Activated T-helper 1 cell treated with Interleukin-2 at 50 U/mL for 16 hours (primary cell): ENCODE results near the gene CARD8.
A peak's percentile ranks its signal among the peaks of the same experiment; 100 is the strongest.
"Not testable (repeated sequence)": the region's sequence is repeated elsewhere in the genome, so short reads cannot be mapped to it uniquely, and the experiment has no call there.

ENCODE experiments used
- DNase-seq: peaks from one replicate; pipeline ENCODE4 v3.0.0-alpha.2; 2020; ENCODE audit warnings: low read depth

CARD8 gene

DNA sequence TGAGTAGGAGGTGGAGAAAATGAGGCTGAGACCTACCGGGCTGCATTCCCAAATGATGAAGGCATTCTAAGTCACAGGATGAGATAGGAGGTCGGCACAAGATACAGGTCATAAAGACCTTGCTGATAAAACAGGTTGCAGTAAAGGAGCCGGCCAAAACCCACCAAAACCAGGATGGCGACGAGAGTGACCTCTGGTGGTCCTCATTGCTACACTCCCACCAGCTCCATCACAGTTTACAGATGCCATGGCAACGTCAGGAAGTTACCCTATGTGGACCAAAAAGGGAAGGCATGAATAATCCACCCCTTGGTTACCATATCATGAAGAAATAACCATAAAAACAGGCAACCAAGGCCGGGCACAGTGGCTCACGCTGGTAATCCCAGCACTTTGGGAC, 9.6 kb upstream of the CARD8 start:
- not testable (repeated sequence) for DNase-seq

DNA sequence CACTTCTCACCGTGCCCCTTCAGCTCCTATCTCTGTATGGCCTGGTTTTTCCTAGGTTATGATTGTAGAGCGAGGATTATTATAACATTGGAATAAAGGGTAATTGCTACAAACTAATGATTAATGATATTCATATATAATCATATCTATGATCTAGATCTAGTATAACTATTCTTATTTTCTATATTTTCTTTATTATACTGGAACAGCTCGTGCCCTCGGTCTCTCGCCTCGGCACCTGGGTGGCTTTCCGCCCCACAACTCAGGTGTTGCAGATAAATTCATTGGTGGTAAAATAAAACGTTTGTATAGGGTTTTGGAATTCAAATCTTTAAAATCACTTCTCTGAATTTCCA, 4.6 kb upstream of the CARD8 start:
- DNase-seq, result not testable (repeated sequence)

DNA sequence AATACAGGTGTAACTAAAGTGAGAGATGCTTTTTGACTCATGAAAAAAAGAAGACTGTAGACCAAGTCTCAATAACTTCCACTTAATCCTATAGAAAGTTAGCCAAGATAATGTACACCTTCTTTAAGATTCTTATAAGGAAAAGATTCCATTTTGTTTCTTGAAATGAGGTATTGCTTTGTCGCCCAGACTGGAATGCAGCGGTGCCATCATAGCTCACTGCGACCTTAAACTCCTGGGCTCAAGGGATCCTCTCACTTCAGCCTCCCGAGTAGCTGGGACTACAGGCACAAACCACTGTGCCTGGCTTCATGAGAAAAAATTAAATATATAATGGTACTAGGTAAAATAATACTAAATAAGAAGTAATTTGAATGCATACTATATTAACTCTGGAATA, 3.3 kb upstream of the CARD8 start:
- DNase-seq, result not testable (repeated sequence)

DNA sequence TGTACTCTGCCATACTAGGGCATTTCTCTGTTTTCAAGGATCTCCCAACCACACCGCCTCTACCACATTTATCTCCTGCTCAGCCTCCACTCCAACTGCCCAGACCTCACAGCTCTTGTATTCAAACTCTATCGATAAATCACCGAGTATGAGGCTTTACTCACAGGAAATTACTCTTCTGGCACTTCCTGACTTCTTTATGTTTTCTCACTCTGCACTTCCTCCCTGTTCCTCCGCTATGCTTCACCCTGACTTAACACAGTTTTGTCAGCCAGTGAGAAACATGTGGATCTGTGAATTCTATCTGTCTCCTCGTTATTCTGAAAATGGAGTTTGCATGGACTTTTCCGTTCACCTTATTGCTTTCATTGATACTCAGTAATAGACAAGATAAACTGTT, 2.6 kb upstream of the CARD8 start:
- DNase-seq, result no peak

DNA sequence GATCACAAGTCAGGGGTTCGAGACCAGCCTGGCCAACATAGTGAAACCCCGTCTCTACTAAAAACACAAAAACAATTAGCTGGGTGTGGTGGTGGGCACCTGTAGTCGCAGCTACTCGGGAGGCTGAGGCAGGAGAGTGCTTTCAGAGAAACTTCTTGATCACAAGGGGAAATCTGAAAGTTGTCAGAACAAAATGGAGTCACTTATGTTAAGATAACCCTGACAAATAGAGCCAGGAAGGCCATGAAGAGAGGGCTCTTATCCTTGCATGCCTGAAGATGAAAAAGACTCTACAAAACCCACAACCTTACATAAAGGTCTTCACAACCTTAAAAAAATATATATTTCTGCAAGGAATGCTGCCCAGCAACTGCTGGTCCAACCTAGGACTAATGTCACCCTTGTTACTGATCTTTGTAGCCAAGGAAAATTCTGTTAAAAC, 1.2 kb downstream of the CARD8 start:
- DNase-seq, result no peak

DNA sequence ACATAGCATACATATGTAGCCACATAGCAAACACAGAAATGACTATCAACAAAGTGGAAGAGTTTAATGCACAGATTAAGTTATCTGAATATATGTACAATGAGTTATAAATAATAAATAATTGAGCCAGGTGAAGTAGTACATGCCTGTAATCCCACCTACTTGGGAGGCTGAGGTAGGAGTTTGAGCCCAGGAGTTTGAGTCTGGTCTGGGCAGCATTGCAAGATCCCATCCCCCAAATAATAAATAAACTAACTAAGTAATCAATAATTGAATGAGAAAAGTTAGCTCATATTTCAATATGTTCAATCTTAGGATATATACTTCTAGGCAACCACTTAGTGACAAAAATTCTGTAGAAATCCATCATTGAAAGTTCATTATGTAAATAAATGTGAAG, 1.7 kb downstream of the CARD8 start:
- DNase-seq, result no peak

DNA sequence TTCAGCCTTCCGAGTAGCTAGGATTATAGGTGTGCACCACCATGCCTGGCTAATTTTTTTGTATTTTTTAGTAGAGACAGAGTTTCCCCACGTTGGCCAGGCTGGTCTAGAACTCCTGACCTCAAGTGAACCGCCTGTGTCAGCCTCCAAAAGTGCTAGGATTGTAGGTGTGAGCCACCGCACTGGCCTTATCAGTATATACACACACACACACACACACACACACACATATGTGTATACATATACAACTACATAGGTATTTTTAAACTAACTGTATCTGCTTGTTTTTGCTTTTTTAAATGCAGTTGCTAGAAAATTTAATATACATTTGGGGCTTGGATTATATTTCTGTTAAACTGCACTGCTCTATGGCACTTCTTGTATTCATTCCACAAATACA, 3.1 kb downstream of the CARD8 start:
- no peak for DNase-seq

DNA sequence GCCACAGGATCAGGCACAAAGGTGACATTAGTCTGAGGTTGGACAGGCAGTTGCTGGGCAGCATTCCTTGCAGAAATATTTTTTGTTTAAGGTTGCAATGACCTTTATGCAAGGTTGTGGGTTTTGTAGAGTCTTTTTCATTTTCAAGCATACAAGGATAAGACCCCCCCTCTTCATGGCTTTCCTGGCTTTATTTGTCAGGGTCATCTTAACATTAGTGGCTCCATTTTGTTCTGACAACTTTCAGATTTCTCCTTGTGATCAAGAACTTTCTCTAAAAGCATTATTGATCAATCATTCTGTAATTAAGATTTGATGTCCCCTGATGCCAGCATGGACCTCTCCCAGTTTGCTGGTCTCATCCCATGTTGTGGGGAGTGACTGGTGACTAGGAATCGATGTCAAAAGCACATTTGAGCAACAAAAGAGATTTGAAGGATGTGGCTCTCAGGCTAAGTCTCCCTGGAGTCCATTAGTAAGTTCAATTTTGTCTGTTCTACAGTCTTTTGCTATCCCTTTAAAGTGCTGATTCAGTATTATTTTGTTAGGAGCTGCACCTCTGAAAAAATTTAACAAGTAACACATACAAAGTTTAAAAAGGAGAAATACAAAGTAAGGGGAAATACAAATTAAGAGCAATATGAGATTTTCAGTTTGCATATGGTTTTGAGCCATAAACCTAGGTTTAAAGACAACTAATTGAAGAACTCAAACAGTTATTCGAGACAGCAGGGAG, 5.3 kb downstream of the CARD8 start:
- DNase-seq, result no peak

DNA sequence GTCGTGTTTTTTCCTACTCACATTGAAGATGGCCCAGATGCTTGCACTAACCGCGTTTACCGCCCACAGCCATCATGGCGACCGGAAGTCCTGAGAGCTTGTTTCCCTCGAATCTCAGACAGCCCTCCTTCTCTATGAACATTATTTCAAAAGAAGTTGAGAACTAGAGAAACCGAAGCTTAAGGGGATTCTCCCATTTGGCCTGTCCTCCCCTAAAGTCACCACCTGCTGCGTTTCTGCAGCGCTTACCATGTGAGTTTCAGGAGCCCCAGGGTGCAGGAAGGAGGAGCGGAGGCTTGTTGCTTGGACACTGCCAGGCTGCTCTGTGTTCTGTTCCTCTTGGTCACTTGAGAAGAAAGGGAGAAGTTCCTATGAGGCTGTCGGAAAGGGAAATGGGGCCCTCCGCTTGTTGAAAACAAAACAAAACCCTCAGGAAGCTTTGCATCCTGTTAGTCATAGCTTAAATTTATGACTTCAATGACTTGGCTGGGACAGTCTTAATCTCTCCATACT, 6.2 kb downstream of the CARD8 start:
- DNase-seq, result peak; percentile 55

DNA sequence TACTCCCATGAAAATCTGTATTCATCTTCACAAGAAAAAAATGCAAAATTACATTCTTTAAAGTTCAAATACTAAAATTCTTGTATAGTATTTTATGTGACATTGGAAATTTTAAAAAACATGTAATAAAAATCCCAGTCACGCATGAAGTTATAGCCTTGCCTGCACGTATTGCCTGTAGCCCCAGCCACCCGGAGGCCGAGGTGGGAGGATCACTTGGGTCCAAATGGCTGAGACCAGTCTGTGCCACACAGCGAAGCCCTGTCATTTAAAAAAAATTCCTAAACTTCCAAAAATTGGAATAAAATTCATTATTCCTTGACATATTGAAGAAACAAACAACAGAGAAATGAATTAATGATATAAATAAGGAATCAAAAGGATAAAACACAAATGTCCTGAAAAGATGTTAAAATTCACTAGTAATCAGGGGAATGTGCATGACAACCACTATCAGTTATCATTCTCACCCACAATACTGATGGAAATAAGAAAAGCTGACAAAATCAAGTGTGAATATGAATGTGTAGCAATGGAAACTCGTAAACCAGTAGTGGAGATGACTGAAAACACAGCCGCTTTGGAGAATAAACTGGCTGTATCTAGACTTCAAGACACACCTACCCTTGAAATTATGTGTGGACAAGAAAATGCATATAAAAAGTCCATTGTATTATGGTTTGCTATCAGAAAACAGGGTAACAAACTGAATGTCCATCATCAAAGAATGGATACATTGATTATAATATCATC, 7.5 kb downstream of the CARD8 start:
- DNase-seq, result no peak

DNA sequence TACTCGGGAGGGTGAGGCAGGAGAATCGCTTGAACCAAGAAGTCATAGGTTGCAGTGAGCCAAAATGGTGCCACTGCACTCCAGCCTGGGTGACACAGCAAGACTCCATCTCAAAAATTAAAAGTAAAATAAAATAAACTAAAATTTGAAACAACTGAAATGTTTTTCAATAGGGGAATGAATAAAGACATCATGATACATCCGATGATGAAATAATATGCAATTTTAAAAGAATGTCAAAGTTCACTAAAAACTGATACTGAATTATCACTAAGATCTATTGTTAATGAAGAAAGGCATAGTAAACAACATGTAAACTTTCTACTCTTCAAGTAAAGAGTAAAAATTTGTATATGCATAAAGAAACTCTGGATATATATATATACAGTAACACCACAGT, 8.5 kb downstream of the CARD8 start:
- no peak for DNase-seq

DNA sequence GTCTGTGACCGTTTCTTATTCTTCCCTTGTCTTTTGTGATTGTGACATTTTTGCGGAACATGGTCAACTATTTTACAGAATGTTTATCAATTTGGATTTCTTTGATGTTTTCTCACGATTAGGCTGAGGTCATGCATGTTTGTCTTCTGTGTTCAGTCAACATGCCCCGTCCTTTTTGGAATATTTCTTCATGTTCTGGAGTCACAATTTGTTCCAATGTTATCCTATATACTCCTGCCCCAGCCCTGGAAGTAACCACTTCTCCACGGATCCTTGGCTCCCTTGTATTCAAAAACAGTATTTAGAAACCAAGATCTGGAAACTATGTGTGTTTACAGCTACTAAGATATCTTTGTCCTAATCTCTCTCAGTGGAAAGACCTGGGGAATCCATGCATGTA, 9.6 kb downstream of the CARD8 start:
- no peak for DNase-seq

DNA sequence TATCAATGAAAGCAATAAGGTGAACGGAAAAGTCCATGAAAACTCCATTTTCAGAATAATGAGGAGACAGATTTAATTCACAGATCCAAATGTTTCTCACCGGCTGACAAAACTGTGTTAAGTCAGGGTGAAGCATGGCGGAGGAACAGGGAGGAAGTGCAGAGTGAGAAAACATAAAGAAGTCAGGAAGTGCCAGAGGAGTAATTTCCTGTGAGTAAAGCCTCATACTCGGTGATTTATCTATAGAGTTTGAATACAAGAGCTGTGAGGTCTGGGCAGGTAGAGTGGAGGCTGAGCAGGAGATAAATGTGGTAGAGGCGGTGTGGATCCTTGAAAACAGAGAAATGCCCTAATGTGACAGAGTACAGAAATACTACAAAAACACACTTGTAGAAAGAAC, 11.4 kb downstream of the CARD8 start:
- peak; percentile 15 for DNase-seq

DNA sequence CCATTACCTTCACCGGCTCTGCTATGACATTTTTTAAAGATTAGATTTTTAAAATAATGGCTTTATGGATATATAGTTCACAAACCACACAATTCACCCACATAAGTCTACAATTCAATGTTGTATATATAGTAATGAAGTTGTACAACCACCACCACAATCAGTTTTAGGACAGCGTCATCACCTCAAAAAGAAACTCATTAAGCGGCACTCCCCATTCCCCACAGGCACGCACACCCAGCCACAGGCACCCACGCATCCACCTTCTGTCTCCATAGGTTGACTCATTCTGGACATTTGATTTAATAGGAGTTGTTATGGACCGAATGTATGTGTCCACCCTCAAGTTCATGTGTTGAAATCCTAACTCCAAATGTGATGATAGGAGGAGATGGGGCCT, 13.9 kb downstream of the CARD8 start:
- not testable (repeated sequence) for DNase-seq

DNA sequence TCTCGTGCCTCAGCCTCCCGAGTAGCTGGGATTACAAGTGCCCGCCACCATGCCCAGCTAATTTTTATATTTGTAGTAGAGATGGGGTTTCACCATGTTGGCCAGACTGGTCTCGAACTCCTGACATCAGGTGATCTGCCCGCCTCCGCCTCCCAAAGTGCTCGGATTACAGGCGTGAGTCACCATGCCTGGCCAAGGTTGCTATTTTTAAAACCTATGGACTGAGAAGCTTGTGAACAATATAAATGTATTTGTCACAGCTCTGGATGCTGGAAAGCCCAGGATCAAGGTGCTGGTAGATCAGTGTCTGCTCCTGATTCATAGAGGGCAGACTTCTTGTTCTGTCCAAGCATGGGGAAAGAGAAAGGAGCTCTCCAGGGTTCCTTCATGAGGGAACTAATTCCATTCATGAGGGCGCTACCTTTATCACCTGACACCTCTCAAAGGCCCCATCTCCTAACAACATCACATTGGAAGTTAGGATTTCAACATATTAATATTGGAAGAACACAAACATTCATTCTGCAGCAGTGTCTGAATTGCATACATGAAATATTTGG, 16.1 kb downstream of the CARD8 start:
- no peak for DNase-seq

DNA sequence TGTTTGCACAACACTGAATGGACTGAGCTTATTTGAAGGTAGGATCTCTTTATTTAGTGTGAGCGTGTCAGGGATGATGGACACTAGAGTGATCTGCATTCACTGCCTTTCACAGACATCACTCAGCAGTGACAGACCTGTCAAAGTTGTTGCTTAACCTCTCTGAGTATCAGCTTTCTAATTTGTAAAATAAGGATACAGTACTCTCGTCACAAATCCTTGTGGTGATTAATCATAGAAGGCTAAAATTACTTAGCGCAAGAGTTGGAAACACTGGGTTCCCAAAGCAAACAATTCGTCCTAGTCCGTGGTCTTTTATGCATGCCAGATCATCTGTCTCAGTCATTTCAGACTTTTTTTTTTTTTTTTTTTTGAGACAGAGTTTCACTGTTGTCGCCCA, 16.6 kb downstream of the CARD8 start:
- no peak for DNase-seq

DNA sequence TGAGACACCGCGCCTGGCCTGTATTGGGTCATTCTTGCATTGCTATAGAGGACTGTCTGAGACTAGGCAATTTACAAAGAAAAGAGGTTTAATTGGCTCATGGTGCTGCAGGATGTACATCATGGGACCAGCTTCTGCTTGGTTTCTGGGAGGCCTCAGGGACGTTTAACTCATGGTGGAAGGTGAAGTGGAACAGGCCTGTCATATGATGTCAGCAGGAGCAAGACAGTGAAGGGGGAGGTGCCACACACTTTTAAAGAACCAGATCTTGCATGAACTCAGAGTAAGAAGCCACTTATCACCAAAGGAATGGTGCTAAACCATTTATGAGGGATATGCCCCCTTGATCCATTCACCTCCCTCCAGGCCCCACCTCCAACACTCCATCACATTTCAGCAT, 18.7 kb downstream of the CARD8 start:
- DNase-seq, result no peak

DNA sequence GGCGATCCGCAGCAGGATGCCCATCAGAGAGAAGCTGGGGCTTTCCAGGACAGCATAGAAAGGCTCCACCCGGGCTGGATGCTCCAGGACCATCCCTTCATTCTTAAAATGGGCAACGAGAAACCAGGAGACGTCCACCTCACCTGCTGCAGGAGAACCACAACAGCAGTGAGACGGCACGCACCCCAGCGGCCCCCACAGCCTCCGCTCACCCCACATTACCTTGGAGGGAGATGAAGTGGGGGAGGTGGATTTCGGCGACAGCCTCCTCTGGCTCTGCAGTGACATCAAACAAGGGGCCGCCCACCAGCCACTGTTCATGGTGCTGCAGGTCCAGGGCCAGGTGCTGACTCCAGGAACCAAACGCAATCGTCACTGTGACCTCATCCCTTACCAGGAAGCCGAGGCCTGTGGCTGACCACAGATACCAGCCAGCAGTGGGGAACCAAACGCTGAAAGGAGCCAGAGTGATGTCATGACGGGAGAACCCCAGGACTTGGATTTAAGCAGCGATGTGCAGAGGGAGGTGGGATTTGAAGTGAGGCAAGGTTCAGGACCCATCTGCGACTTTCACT, 25.1 kb downstream of the CARD8 start:
- no peak for DNase-seq

DNA sequence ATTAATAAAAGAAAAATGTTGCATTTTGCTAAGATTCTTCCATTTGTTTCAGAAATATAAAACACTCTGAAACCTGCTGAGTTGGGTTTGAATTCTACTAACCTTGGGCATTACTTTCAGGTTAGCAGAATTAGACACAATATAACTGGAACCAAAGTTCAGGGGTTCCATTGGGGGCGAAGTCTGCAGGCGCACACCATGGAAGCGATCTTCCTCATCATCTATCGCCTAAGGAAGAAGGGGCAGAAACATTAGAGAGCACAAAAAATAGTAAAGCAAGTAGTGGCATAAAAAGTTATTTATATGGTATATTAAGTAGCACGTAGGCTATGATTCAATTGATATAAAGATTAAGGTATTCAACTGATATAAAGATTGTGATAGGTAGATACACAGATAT, 34.1 kb downstream of the CARD8 start:
- DNase-seq, result no peak

DNA sequence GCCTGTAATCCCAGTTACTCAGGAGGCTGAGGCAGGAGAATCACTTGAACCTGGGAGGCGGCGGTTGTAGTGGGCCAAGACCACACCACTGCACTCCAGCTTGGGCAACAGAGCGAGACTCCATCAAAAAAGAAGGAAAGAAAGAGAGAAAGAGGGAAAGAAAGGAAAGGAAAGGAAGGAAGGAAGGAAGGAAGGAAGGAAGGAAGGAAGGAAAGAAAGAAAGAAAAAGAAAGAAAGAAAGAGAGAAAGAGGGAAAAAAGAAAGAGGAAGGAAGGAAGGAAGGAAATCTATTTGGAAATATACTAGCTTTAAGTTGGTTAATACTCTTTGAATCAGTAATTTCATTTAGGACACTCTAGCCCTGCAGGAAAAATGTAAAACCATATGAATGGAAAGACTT, 34.9 kb downstream of the CARD8 start:
- DNase-seq, result not testable (repeated sequence)

DNA sequence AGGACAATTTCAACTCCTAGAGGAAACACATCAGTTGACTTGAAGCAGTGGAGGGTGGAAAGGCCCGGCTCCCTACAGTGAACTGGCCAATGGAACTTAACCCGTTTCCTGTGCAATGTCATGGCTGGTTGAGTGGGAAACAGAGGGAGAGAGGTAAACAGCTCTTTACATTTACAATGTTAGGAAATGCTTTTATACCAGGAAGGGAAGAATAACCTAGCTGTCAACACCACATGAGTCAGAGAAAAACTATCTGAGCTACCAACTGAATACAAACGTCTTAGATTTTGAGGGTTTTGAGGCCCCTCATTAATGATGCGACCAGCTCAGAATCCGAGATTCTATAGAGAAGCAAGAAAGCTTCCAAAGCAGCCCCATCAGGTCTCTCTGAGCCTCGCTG, 36.7 kb downstream of the CARD8 start:
- DNase-seq, result no peak

DNA sequence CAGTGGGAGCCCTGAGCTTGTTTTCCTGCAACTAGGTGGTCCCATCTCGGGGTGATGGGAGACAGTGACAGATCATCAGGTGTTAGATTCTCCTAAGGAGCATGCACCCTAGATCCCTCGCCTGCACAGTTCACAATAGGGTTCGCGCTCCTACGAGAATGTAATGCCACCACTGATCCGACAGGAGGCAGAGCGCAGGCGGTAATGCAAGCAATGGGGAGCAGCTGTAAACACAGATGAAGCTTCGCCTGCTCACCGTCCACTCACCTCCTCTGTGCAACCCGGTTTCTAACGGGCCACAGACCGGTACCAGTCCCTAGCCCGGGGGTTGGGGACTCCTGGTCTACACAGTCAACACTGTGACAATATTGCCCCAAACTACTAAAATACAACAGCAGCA, 38.8 kb downstream of the CARD8 start:
- no peak for DNase-seq

DNA sequence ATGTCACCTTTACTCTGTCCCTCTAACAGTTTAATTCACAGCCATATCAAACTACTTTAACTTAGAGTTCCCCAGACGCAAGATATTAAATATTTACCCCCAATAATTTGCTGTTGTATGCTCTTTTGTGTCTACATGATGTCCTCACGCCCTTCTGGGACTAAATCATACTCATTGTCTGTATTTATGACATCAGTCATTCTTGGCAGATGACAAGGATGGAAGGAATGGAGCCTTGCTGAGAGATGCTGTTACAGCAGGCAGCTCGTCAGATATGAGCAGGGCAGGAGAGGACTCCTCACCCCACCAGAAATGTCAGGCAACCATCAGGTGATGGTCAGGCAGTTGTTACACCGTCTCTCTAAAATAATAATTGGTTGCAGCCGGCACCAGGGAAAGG, 41.8 kb downstream of the CARD8 start:
- DNase-seq, result no peak
